NK-92 (cell line): ENCODE data around the gene FXYD3.

Experiments
- DNase-seq: peaks from one replicate; lab custom pipeline; 2025; ENCODE audit not compliant: unreplicated experiment; lab: John Stamatoyannopoulos, UW

FXYD3 gene

DNA sequence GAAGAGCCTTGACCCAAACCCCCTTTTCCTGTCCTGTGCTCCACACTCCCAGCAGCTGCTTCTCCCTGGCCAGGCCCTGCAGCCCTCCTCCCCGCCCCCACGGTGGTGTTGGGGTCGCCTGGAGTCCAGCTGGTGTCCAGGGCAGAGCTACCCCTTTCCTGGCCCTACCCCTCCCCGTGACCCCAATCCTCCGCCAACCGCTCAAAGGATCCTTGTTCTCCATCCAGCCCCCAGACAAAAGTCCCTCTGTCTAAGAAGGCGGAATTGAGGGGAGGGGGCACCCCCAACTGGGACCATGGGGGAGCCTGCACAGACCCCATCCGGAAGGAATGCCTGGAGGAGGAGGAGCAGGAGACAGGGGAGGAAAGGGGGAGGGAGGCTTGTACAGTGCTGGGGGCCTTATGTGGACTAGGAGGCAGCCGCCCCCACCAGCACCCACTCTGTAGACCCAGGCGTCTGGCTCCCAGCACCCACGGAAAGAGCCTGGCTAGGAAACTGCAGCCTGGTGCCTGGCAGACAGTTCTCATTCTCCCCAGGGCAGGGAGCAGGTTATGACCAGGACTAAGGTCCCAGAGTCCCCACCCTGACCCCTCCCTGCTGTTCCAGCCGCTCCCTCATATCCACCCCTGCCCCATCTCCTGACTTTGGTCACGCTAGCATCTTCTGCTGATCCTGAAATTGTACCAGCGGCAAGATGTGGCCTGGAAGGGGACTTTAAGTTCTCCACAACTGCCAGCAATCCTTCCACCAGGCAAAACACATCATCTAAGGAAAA, at the start of gene FXYD3:
Gene FXYD3, plus strand, starts transcription at position 647 of the 775 bp plus-strand sequence. CDS start 3,554 bp downstream, outside the sequence.
- no peak for DNase-seq

DNA sequence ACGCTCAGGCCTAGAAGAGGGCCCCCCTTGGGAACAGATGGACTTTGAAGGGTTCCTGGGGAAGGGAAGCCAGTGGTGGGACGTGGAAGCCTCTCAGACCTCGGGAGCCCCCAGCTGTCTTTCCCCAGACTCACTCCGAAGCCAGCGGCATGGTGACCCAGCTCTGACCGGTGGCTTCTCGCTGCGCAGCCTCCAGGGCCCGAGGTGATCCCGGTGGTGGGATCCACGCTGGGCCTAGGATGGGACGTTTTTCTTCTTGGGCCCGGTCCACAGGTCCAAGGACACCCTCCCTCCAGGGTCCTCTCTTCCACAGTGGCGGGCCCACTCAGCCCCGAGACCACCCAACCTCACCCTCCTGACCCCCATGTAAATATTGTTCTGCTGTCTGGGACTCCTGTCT, 49.5 kb upstream of the FXYD3 start:
- DNase-seq, result no peak

DNA sequence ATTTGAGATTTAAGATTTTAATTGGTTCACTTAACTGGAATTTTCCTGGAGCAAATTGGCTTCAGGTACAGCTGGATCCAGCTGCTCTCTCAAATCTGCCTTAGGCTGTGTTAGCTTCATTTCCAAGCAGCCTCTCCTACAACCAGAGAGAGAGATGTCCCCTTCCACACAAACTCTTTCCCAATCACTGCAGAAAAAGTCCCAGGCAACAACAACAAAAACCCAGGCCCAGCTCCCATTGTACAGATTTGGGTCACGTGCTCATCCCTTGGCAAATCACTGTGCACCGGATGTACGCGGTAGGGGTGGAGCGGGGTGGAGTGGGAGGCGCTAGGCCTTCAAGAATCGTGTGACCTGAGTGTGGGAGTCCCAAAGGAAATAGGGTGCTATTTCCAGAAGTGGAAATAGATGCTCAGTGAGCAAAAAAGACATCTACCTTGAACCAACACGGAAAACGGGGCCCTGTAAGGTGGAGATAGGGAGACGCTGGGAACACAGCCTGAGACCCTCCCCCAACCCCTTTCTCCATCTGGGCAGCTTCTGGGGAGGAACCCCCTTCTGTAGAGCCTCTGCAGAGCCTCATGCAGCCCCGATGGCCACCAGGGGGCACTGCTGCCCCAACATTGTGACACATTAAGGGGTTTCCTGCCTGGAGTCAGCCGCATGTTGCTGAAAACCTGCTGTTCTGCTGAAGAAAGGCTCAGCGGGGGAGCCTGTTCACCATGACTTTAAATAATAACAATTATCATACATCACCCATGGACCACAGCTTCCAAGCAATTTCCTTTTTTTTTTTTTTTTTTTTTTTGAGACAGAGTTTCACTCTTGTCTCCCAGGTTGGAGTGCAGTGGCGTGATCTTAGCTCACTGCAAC, 48.7 kb upstream of the FXYD3 start:
- peak; percentile 38 for DNase-seq

- no peak for DNase-seq
Observed at GRCh38 chr19:35068941-35069634, 46.5 kb upstream of the FXYD3 start.

DNA sequence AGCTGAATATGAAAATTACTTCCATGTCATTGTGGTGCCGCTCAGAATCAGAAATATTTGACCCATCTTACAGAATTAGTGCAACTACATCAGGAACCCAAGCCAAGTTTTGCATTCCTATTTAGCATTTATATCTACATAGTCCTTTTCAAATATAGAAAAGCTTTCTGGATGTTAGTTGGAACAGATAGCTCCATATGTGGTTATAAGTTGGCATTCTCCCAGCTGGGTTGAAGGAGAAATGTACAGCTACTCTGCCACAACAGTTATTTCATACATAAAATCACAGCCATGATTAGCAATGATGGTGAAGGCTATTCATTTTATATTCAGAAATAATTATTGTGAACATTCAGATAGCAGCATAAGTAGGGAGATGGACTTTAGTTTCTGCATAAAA, 45.9 kb upstream of the FXYD3 start:
- DNase-seq, result no peak

DNA sequence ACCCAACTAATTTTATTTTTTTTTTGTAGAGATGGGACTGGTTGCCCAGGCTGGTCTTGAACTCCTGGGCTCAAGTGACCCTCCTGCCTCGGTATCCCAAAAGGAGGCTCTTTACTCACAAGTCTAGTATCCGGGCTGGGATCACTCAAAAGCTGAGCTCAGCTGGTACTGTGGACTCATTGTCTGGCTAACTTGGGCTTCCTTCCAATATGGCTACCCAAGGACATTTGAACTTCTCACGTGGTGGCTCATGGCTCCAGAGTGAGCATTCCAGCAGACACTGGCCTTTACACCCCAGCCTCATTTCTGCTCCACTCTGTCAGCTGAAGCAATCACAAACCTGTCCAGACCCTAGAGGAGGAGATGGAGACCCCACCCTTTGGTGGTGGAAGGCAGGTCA, 45.2 kb upstream of the FXYD3 start:
- no peak for DNase-seq

- DNase-seq, result no peak
Observed at GRCh38 chr19:35073516-35073915, 42.1 kb upstream of the FXYD3 start.

- no peak for DNase-seq
Observed at GRCh38 chr19:35073941-35074340, 41.7 kb upstream of the FXYD3 start.

DNA sequence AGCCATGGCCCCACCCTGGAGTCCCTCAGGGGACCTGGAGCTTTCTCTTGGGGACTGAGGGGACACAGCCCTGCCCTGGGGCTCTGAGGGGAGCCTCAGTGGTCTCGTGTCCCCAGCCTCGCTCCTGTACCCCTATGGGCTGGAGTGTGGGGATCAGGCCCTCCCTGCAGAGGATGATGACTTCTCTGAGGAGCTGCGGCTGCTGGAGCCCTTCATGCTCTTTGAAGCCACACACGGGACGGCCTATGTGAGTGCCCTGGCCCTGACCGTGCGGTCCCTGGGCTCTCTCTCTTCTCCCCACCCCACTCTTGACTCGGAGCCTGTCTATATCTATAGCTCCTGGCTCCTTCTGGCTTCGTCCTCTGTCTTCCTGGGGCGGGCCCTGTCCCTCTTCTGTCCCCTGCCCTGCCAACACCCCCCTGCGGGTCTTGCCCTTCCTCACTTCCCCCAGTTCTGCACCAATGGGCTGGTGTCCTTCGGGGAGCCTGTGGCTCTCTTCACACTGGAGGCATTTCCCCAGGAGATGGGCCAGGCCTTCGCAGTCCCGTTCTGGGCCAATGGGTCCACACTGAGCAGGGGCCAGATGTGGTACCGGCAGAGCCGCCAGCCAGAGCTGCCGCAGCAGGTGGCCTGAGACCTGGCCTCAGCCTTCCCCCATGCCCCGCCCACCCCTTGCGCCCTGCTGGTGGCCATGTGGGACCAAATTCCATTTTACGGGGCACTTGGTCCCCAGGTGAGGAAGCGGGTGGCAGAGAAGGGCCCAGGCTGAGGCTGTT, 41.0 kb upstream of the FXYD3 start:
- no peak for DNase-seq

DNA sequence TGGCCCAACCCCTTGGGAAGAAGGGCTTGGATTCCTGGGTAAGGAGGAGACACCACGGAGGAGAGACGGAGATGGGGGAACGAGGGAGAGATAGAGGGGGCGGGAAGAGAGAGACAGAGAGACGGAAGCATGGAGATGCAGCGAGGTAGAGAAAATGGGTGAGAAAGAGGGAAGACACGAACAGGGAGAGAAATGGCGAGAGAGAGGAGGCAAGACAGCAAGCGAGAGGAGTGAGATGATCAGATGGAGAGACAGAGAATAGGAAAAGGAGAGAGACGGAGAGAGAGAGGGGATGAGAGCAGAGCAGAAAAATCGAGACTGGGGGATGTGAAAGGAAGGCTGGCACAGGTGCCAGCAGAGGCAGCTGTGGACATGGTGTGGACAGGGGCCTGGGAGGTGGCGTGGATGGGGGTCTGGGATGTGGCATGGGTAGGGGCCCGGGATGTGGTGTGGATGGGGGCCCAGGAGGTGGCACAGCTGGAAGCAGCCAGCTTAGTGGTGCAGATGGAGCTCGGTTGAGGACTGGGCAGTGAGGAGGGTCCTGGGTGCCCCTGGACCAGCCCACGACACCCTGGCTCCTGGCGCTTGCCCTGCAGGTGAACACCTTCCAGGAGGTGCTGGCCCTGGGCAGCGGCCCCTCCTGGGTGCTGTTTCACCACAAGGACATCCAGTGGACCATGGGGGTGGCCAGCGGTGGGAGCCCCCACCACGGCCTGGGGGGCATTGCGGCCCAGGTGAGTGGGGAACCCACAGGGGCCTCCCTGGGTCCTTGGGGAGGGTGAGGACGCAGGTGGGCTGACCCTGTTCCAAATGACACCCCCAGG, 40.2 kb upstream of the FXYD3 start:
- no peak for DNase-seq

- no peak for DNase-seq
Observed at GRCh38 chr19:35076026-35076370, 39.6 kb upstream of the FXYD3 start.

DNA sequence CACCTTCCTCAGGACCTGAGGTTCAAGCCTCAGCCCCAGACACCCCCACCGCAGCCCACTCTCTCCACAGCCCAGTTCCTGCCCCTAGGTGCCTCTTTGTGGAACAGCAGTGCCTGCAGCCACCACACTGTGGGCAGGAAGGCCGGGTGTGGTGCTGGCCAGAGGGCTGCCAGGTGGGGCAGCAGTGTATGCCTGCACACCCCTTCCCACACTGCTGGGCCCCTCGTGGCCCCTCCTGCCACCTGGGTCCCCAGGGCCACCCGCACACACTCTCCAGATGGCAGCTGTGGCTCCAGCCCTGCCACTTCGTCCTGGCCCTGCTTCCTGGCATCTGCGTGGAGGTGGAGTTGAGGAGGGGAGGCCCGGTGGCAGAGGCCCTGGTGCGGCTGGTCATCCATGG, 39.0 kb upstream of the FXYD3 start:
- no peak for DNase-seq

DNA sequence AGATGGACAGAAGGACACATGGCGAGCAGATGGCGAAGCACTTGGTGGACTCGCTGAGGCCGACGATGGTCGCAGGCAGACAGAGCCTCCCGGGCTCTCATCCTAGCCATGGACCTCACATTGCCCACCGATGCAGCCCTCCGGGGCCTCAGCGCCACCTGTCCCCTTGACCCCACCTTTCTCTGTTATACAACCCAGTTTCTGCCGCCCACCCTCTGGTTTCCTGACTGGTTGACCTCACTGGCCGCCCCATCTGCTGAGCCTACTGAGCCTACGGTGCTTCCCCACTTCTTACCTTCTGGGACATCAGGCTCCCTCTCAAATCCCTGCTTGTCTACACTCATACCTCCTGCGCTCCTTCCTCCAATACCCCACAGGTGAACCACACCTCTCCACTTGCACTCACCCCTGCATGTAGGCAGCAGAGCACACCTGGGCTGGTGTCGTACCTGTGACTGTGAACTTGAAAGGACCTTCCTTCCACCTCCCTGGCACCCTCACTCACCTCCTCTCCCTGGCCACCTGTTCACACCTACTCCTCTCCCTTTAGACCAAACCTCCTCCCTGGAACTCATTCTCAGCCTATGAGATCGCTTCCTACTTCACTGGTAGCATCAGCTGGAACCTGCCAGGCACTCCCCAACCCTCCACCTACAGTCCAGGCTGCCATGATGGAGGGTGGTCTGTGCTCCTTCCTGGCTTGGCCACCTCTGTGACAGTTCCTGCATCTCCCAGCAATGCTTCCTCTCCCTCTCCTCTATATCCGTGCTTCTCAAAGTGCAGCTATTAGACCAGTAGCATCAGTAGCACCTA, 38.0 kb upstream of the FXYD3 start:
- no peak for DNase-seq

DNA sequence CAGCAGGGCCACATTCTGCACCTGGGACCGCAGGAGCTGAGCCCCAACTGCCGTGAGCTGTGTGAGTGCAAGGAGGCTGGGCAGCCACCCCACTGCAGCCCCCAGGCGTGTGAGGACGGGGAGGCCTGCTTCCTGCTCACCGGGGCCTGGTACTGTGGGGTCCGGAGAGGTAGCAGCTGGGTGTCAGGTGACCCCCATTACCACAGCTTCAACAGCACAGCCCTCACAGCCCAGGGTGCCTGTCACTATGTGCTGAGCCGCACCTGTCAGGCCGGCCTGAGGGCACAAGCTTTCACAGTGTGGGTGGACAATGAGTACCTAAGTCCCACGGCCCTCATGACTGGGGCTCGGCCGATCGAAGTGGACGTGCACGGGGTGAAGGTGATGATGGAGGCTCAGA, 35.8 kb upstream of the FXYD3 start:
- DNase-seq, result no peak

DNA sequence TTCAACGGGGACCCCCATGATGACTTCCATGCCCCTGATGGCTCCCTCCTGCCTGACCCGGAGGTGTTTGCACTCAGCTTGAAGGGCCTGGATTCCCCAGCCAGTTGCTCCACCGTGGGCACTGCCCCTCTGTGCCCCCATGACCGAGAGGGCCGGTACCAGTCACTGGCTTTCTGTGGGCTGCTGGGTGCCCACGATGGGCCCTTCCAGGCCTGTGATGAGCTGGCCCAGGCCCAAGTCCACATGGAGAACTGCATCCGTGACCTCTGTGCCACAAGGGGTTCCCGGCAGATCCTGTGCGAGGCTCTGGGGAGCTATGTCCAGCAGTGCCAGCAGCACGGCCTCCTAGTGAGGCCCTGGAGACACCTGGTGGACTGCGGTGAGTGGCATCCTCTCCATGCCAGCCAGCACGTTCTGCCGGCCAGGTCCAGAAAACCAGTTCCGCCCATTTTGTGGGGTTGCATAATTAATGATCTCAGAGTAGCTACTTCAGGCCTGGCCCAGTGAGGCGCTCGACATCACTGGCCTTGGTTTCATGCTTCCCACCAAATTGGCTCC, 34.9 kb upstream of the FXYD3 start:
- no peak for DNase-seq

GRCh38 chr19:35081201-35081600, 34.4 kb upstream of the FXYD3 start:
- no peak for DNase-seq

DNA sequence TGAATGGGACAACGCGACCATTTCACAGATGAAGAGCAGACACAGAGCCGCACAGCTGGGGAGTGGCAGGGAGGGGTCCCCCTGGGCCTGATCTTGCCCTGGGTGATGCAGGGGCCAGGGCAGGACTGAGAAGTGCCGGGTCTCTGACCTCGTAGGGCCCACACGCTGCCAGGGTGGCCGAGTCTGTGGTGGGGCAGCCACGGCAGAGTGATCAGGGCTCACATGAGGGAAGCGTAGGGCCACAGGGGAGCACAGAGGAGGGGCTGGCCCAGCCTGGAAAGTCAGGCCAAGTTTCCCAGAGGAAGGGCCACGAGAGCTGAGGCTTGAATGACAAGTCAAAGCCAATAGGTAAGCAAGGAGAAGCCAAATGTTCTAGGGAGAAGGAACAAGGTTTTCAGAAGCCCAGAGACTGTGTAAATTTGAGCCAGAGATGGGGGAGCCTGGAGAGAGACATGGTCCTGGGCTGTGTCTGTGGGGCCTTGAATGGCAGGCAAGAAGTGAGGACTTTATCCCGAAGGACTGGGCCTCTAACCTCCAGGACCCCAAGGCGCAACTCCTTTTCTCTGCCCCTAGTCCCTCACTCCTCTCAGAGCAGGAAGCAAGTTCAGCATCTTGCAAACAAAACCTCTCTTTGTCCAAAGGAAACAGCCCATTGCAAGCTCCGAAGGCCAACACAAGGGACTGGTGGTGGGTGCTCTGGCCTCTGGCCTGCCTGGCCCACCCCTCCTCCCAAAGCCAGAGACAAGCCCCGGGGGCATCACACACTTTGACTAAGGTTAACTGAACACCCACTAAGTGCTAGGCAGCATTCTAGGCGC, 31.7 kb upstream of the FXYD3 start:
- DNase-seq, result no peak

DNA sequence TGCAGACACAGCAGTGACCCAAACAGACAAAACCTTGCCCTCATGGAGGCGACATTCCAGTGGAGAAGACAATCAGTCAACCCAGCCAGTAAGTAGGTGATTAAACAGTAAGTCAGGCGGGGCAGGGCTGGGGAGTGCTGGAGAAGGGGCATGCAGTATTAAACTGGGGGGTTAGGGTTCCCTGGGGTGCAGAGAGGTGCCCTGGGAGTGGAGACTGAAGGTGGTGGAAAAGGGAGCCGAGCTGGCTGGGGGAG, 31.2 kb upstream of the FXYD3 start:
- no peak for DNase-seq
